GM12878 (cell line): ENCODE results near the gene KCNJ10.

Experiments
- CHD4 ChIP-seq: fragments of 200-600 bp; sonication (generic); IDR thresholded peaks from 2 replicates; pipeline ENCODE4 v1.6.1; 2016; ENCODE audit warnings: mild to moderate bottlenecking
- EZH2 ChIP-seq: IDR thresholded peaks from 2 replicates; pipeline ENCODE4 v1.6.1; 2012; ENCODE audit warnings: low read depth, mild to moderate bottlenecking, control low read depth, inconsistent platforms, low read length, borderline replicate concordance; ENCODE audit not compliant: control insufficient read depth
- IKZF1 ChIP-seq: fragments of 450-650 bp; conservative IDR thresholded peaks from 2 replicates; pipeline ENCODE4 v1.6.1; 2017; ENCODE audit warnings: antibody characterized with exemption, mild to moderate bottlenecking
- SUPT20H ChIP-seq: IDR thresholded peaks from 2 replicates; pipeline ENCODE4 v1.6.1; 2011; ENCODE audit warnings: low read depth, mild to moderate bottlenecking, low read length, moderate library complexity, borderline replicate concordance; ENCODE audit not compliant: control insufficient read depth
- TF ChIP-seq, protein P1 (sequence below): IDR thresholded peaks from 2 replicates; pipeline ENCODE4 v1.6.1; 2012; ENCODE audit warnings: mild to moderate bottlenecking, low read depth, low read length

- TF ChIP-seq IKZF1, result no peak
- TF ChIP-seq SUPT20H, result no peak
- TF ChIP-seq EZH2, result no peak
- TF ChIP-seq, protein P1, sequence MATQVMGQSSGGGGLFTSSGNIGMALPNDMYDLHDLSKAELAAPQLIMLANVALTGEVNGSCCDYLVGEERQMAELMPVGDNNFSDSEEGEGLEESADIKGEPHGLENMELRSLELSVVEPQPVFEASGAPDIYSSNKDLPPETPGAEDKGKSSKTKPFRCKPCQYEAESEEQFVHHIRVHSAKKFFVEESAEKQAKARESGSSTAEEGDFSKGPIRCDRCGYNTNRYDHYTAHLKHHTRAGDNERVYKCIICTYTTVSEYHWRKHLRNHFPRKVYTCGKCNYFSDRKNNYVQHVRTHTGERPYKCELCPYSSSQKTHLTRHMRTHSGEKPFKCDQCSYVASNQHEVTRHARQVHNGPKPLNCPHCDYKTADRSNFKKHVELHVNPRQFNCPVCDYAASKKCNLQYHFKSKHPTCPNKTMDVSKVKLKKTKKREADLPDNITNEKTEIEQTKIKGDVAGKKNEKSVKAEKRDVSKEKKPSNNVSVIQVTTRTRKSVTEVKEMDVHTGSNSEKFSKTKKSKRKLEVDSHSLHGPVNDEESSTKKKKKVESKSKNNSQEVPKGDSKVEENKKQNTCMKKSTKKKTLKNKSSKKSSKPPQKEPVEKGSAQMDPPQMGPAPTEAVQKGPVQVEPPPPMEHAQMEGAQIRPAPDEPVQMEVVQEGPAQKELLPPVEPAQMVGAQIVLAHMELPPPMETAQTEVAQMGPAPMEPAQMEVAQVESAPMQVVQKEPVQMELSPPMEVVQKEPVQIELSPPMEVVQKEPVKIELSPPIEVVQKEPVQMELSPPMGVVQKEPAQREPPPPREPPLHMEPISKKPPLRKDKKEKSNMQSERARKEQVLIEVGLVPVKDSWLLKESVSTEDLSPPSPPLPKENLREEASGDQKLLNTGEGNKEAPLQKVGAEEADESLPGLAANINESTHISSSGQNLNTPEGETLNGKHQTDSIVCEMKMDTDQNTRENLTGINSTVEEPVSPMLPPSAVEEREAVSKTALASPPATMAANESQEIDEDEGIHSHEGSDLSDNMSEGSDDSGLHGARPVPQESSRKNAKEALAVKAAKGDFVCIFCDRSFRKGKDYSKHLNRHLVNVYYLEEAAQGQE, result no peak
- no peak for TF ChIP-seq CHD4
These were observed 91.9 kb downstream of the KCNJ10 start for GRCh38 chr1:159978107-159978398.
